Stimulated activated CD8-positive, alpha-beta memory T cell treated with anti-CD3 and anti-CD28 coated beads, Interleukin-15, amount 100 ng/mL, for 1 hour (primary cell): Measurements from ENCODE around the gene TNFRSF21.
A peak's percentile ranks its signal among the peaks of the same experiment; 100 is the strongest.
"Not testable (repeated sequence)": the region's sequence is repeated elsewhere in the genome, so short reads cannot be mapped to it uniquely, and the experiment has no call there.

Experiments
- DNase-seq: peaks from one replicate; pipeline ENCODE4 v3.0.0-alpha.2; 2020; ENCODE audit warnings: low read depth

TNFRSF21 gene

GRCh38 chr6:47309291-47310130 is at the start of gene TNFRSF21:
Gene TNFRSF21 (minus strand): TSS chr6:47309905. CDS start chr6:47309511, 394 bp downstream.
- DNase-seq = peak; percentile 40

GRCh38 chr6:47358440-47359225 is 48.9 kb upstream of the TNFRSF21 start:
- DNase-seq = no peak

GRCh38 chr6:47357827-47358226 is 48.1 kb upstream of the TNFRSF21 start:
- no peak for DNase-seq

GRCh38 chr6:47355496-47355895 is 45.8 kb upstream of the TNFRSF21 start:
- no peak for DNase-seq

GRCh38 chr6:47353871-47354270 is 44.2 kb upstream of the TNFRSF21 start:
- DNase-seq = no peak

- no peak for DNase-seq
These were observed 43.3 kb upstream of the TNFRSF21 start for GRCh38 chr6:47352966-47353365.

GRCh38 chr6:47352194-47352920 is 42.7 kb upstream of the TNFRSF21 start:
- no peak for DNase-seq

GRCh38 chr6:47351621-47352020 is 41.9 kb upstream of the TNFRSF21 start:
- DNase-seq = no peak

GRCh38 chr6:47349931-47350330 is 40.2 kb upstream of the TNFRSF21 start:
- no peak for DNase-seq

GRCh38 chr6:47348316-47348863 is 38.7 kb upstream of the TNFRSF21 start:
- DNase-seq = no peak

GRCh38 chr6:47345761-47346160 is 36.1 kb upstream of the TNFRSF21 start:
- DNase-seq = no peak

- DNase-seq = no peak
These were observed 34.3 kb upstream of the TNFRSF21 start for GRCh38 chr6:47344022-47344421.

- no peak for DNase-seq
These were observed 33.9 kb upstream of the TNFRSF21 start for GRCh38 chr6:47343600-47343999.

GRCh38 chr6:47342824-47343223 is 33.1 kb upstream of the TNFRSF21 start:
- DNase-seq = no peak

GRCh38 chr6:47337519-47337918 is 27.8 kb upstream of the TNFRSF21 start:
- no peak for DNase-seq

- DNase-seq = no peak
These were observed 26.6 kb upstream of the TNFRSF21 start for GRCh38 chr6:47336334-47336733.

GRCh38 chr6:47335466-47335865 is 25.8 kb upstream of the TNFRSF21 start:
- no peak for DNase-seq

- DNase-seq = no peak
These were observed 24.6 kb upstream of the TNFRSF21 start for GRCh38 chr6:47334334-47334733.

GRCh38 chr6:47328606-47329005 is 18.9 kb upstream of the TNFRSF21 start:
- DNase-seq = not testable (repeated sequence)

GRCh38 chr6:47328139-47328538 is 18.4 kb upstream of the TNFRSF21 start:
- not testable (repeated sequence) for DNase-seq

GRCh38 chr6:47323887-47324286 is 14.2 kb upstream of the TNFRSF21 start:
- DNase-seq = no peak

- no peak for DNase-seq
These were observed 13.6 kb upstream of the TNFRSF21 start for GRCh38 chr6:47323321-47323720.
